T-helper 1 cell (primary cell): ENCODE data around the gene NUDT3.
"Not testable (repeated sequence)": the region's sequence is repeated elsewhere in the genome, so short reads cannot be mapped to it uniquely, and the experiment has no call there.

Experiments used
- DNase-seq, 5 donors: peaks; one replicate each; pipeline ENCODE4 v3.0.0-alpha.2; 2012 to 2020

NUDT3 gene

DNA sequence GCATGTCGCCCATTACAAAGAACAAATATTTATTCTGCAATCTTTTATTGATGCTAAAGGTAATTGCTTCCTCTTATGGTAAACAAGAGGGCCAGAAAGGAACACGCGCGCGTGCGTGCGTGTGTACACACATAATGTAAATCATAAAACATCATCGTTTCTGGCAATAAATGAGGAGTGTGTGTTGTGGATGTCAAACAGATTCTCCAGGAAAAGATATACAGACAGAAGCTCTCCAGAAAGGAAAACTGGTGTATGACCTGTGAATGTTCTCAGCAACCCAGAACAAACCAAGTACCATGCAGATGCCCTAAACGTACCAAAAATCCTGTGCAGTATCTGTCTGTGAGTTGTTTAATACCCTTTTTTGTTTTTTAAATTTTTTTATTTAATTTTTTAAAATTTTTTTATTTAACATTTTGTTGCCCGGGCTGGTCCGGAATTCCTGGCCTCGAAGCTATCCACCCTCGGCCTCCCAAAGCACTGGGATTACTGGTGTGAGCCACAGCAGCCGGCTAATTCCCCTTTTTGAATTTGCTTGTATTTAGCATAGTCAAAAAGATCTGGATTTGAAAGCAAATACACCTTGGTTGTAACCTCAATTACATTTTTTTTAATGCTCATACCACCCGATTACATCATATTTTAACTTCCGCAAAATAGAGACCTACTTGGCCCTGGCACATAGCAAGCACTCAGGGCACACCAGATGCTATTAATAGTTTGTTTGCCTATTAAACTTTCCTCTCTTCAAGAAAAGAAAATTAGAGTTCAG is 909 bp upstream of the NUDT3 start:
- no peak for DNase-seq

DNA sequence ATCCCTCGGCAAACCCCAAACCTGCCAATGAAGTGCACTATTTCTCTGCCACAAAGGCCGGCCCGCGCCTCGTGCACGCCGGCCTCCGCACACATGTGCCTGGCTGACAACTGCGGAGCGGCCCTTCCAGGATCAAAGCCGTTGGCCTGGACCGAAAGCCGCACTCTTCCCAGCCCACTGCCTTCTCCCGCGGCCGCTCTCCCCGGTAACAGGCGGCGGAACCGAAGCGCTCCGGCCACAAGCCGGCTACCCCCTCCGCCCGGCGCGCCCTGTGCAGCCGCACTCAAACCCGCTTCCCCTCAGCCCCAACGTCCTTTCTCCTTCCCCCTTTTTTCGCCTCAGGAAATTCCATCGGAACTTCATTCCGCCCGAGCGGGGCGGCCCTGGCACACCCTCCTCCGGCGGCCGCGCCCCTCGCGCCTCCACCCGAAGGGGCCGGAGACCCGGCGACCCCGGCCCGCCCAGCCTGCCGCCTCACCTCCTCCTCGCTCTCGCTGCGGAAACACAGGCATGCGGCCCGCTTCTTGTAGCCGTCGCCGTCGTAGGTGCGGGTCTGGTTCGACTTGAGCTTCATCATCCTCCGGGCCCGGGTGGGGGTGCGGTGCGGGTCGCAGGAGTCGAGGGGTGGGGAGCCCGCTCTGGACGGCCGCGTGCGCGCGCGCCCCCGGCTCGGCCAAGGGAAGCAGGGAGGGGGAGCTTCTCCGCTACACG is 528 bp downstream of the NUDT3 start:
- peak; percentile 15 to 63 (median 21) for DNase-seq

DNA sequence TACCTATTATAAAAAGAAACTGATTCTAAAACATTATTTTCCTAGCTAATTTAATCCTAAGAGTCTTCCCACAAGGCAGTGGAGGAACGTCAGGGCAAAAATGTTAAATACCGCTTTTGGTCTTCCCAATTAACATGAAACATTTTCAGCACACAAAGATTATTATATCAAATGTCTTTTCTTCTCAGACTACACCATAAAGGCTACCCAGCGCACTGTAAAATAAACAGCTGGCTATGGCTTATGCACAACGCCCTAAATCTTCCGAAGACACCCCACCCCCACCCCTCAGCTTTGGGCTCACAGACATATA is 1.0 kb downstream of the NUDT3 start:
- DNase-seq, result no peak

DNA sequence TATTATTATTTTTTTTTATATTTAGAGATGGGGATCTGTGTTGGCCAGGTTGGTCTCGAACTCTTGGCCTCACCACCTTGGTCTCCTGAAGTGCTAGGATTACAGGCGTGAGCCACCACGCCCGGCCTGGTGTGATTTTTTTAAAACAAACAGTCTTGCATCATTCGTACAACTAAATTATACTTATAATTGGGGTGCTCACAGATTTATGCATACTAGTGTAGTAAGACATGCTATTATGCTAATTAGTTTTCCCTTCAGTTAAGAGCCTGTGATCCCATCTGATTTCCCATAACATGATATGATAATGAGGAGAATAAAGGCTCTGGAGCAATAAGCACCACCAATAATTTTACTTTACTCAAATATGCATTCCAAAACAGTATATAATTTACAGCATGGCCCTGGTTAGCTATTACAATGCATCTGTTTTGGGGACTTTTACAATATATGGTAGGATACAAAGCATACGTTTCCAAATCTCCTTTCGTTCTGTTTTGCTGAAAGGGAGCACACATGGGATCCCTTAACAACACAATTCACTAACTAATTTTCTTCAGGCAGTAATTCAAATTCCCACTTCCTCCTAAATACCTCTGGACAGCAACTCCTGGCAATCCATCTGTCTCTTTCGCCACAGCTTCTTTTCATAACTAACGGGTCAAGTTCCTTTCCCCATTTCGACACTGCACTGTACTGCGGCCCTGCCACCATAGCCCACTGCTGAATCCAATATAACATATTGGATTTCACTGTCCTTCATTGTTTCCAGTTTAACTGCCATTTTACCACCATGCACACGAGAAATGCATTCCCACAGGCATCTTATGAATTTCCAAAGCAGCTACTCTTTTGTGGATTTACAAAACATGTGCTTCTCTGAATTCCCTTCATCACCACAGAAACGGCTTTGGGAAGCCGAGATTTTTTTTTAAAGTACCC is 1.7 kb downstream of the NUDT3 start:
- DNase-seq, result no peak

DNA sequence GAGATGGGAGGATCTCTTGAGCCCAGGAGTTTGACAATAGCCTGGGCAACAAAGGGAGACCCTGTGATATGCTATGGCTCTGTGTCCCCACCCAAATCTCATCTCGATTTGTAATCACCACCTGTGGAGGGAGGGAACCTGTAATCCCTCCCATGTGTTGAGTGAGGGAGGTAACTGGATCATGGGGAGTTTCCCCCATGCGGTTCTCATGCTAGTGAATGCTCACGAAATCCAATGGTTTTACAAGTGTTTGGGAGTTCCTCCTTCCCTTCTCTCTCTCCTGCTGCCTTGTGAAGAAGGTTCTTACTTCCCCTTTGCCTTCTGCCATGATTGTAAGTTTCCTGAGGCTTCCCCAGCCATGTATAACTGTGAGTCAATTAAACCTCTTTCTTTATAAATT is 3.4 kb downstream of the NUDT3 start:
- DNase-seq, result no peak

DNA sequence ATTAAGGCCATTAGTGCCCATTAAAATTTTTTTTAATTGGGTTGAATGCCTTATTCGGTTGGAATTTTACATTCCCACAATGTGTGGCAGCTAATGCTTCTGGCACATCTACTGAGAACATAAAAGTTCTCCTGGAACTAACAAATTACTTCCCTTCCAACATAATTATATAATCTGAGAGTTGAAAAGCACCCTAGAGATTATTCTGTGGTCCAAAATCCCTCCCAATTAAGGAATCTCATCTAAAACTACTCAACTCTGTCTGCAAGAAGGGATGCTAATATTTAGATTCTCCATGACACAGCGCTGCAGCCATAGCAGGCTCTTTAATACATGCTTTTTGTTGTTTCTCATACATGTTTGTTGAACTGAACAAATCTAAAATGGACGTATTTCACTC is 4.0 kb downstream of the NUDT3 start:
- DNase-seq, result no peak

DNA sequence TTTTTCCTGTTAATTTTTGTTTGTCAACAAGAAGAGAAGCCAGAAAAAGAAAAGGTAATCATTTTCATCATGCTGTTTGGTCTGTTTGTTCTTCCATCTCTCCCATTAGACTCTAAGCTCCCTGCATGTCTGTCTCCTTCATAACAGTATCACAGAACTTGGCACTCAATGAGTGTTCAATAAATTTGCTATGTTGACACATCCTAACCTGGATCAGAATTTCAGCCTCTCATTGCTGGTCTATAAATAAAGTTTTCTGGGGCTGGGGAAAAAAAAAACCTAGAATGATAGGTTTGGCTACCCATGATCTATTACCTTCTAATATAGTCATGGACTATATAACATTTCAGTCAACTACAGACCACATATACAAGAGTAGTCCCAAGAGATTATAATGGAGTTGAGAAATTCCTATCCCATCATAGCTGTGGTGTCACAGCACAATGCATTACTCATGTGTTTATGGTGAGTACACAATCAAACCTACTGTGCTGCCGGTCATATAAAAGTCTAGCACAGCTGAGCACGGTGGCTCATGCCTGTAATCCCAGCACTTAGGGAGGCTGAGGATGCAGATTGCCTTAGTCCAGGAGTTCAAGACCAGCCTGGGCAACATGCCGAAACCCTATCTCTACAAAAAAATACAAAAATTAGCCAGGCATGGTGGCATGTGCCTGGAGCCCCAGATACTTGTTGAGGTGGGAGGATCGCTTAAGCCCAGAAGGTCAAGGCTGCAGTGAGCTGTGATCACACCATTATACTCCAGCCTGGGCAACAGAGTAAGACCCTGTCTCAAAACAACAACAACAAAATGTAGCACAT is 5.9 kb downstream of the NUDT3 start:
- no peak for DNase-seq

DNA sequence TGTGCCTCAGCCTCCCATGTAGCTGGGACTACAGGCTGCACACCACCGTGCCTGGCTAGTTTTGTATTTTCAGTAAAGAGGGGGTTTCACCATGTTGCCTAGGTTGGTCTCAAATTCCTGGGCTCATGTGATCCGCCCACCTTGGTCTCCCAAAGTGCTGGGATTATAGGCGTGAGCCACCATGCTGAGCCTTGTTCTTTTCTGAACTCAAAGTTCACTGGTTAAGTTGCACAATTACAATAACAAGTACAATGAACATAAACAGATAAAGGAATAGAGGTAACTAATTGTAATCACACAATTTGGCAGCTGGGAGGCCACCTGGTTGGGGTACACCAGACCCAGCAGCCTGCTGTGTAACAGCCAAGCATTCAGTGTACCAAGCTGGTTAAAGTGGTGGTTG is 6.7 kb downstream of the NUDT3 start:
- DNase-seq, result no peak

DNA sequence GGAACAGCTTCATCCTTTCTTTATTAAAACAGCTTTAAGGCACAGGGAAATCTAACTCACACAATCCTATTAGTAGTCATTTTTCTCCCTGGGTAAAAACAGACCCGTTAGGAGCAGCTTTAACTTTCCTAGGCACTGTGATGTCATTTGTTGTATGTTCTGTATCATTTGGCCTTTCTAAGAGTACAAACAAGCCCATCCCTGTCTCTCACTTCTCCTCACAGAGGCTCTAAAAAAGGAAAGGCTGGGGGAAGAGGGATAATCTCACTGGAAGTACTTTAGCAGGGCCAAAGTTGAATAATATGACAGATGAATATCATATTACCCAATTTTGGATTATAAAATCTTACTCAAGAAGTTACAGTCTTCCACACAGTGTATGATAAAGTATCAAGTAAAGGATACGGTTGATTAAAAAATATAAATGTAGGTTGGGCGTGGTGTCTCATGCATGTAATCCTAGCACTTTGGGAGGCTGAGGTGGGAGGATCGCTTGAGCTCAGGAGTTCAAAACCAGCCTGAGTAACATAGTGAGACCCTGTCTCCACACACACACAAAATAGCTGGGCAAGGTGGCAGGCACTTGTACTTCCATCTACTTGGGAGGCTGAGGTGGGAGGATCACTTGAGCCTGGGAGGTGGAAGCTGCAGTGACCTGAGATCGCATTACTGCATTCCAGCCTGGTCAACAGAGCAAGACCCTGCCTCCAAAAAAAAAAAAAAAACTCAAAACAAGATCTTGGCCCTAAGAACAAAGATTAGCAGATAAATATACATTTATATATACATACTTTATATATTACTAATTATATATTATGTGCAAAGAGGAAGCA is 7.9 kb downstream of the NUDT3 start:
- DNase-seq, result no peak

DNA sequence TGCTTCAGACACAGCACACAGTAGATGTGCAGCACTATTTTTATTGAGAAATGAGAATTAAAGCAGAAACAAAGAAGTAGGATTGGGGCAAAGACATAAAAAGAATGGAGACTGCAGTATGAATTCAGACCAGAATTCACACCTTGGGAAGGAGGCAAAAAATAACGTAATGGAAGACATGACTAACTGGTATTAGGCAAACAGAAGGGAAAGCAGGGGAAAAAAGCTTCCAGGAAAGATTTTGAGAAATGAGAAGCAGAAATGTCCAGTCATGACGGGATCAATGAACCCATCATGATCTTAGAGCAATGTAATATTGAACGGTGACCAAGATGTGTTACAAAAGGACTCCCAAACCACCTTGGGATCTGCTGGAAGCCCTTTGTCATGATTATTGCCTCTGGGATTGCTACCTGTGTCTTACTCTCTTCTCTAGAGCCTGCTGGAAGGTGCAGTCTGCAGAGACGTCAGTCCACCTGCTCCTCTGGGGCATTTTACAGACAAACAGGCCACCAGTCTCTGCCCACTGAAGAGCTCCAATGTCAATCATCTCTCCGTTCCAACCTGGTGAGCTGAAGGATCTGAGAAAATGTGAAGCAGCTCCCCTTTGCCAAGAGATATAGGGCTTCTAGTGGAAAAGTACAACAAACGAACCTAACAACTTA is 8.7 kb downstream of the NUDT3 start:
- no peak for DNase-seq

DNA sequence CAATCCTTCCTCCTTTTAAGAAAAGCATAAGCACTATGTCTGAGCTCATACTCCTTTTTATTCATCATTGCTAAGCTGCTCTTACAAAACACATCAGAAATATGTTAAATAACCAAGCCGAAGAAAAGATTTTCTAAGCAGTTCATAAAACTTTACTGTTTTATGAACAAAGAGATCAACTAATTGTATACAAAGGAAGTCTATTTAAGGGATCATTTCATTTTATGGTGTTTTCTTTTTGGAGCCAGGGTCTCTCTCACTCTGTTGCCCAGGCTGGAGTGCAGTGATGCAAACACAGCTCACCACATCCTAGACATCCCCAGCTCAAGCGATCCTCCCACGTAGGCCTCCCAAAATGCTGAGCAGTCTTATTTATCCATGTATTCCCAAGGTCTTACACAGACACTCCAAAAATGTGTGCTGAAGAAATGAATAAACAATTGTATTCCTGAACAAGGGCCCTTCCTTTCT is 9.3 kb downstream of the NUDT3 start:
- DNase-seq, result no peak

DNA sequence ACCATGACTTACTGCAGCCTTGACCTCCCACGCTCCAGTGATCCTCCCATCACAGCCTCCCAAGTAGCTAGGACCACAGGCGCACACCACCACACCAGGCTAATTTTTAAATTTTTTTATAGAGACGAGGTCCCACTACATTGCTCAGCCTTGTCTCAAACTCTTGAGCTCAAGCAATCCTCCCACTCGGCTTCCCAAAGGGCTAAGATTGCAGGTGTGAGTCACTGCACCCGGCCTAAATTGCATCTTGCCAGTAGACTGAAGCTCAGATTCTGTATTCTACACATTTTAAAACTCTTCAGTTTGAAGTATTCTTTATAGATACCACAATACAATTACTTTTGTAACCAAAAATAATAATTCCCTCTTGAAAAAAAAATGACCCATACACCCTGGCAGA is 11.4 kb downstream of the NUDT3 start:
- no peak for DNase-seq

DNA sequence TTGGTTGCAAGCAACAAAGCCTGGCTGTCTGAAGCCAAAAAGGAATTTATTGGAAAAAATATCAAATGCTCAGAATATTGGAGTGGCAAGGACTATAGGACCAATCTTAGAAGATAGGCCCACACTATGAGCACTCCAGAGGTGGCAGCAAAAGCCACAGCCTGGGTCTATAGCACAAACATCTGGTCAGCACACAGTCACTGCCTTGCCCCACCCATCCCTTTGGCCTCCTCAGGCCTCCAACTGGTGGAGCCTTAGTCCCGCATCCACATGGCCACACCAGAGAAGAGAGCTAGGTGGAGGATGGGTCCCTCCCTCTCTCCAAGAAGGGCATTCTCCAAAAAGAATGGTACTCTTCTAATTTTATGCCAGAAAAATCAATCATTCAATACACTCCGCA is 14.0 kb downstream of the NUDT3 start:
- DNase-seq, result no peak

DNA sequence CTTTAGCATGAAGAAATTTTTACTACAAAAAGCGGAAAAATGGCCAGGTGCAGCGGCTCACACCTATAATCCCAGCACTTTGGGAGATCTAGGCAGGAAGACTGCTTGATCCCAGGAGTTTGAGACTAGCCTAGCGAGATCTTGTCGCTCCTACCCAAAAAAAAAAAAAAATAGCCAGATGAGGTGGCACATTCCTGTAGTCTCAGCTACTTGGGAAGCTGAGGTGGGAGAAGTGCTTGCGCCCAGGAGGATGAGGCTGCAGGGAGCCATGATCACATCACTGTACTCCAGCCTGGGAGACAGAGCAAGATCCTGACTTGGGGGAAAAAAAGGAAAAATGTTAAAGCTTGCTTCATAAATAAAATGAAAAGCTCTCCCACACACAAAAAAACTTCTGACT is 14.5 kb downstream of the NUDT3 start:
- DNase-seq, result no peak

DNA sequence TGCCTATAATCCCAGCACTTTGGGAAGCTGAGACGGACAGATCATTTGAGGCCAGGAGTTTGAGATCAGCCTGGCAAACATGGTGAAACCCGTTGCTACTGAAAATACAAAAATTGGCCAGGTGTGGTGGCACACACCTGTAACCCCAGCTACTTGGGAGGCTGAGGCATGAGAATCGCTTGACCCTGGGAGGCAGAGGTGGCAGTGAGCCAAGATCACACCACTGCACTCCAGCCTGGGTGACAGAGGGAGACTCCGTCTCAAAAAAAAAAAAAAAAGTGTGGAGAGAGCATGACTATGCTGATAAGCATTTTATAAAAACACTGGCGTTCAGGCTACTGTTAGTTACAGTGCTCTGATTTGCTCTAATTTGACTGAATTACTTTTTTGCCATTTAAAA is 14.9 kb downstream of the NUDT3 start:
- DNase-seq, result not testable (repeated sequence)

DNA sequence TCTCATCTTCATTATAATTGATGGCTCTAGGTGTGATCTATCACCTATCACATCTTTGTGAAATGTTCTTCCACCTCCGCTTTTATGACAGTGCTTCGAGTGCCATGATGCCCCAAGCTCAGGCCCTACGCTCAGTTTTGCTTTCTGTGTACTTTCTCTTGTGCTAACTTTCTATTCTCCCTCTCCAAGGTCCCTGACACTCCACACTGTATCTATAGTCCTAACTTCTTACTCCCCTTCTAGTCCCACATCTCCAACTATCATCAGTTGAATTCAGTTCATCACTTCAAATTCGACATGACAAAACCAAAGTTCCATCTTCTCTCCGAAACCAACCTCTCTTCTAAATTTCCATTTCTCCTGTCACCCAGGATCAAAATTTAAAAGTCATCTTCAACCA is 16.6 kb downstream of the NUDT3 start:
- DNase-seq, result no peak

DNA sequence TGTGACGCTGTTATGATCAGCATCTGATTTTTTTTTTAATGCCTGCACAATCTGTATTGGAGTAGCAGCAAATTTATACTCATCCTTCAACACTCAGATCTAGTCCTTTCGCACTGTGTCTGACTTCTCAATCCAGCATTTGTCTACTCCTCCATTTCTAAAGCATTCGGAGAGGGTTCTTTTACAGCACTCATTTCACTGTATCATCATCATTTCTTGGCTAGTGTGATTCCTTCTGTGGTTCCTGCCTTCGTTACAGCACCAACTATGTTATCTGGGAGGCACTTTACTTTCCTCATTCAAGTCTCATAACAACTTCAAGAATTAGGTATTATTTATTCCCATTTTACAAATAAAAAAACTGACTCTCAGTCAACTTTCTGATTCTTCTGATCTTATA is 18.0 kb downstream of the NUDT3 start:
- DNase-seq, result no peak

DNA sequence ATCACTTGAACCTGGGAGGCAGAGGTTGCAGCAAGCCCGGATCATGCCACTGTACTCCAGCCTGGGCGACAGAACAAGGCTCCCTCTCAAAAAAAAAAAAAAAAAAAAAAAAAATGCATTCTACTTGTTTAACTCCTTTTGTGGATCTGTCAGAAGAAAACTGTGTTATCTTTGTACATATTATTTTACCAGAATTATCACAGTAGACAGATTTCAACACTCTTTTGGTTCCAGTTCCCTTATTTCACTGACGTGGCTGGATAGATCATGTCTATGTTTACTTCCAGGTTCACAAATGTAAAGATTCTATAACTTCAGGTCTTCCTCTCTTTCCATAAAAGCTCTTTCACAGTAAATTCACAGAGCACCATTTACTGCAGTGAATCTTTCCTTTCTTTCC is 18.4 kb downstream of the NUDT3 start:
- DNase-seq, result no peak

DNA sequence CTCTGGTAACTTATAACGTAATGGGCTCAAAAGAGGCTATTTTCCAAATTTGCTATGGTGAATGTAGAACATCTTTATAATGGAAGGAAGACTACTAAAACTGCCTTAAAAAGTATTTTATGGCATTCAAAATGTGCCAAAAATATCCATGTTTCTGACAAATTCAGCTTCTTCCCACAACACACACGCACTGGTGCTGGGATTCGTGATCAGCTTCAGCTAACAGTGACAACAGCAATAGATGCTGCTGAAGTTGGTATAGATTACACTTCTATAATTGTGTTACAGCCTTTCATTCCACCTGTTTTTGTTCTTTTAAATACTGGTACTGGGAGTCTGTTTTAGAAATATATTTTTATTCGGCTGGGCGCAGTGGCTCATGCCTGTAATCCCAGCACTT is 19.0 kb downstream of the NUDT3 start:
- DNase-seq, result no peak

DNA sequence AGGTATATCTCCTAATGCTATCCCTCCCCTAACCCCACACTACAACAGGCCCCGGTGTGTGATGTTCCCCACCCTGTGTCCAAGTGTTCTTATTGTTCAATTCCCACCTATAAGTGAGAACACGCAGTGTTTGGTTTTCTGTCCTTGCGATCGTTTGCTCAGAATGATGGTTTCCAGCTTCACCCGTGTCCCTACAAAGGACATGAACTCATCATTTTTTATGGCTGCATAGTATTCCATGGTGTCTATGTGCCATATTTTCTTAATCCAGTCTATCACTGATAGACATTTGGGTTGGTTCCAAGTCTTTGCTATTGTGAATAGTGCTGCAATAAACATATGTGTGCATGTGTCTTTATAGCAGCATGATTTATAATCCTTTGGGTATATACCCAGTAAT is 20.6 kb downstream of the NUDT3 start:
- not testable (repeated sequence) for DNase-seq

DNA sequence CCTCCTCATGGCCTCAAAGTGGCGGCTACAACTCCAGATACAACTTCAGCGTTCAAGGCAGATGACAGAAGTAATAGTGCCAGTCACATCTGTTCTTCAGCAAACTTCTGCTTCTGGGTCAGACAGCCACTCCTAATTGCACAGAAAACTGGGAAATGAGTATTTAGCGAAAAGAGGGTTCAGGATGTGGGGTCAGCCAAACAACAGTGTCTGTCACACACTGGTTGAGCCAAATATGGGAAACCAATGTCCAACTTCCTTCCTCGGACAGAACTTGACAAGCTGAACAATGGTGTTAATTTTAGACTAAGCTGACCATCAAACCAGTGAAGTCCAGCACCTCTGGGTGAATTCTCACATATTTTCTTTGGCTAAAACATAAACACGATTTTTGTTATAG is 22.1 kb downstream of the NUDT3 start:
- DNase-seq, result no peak
